ENCODE data around the gene HRAS.

- TF ChIP-seq, protein P1, sequence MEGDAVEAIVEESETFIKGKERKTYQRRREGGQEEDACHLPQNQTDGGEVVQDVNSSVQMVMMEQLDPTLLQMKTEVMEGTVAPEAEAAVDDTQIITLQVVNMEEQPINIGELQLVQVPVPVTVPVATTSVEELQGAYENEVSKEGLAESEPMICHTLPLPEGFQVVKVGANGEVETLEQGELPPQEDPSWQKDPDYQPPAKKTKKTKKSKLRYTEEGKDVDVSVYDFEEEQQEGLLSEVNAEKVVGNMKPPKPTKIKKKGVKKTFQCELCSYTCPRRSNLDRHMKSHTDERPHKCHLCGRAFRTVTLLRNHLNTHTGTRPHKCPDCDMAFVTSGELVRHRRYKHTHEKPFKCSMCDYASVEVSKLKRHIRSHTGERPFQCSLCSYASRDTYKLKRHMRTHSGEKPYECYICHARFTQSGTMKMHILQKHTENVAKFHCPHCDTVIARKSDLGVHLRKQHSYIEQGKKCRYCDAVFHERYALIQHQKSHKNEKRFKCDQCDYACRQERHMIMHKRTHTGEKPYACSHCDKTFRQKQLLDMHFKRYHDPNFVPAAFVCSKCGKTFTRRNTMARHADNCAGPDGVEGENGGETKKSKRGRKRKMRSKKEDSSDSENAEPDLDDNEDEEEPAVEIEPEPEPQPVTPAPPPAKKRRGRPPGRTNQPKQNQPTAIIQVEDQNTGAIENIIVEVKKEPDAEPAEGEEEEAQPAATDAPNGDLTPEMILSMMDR (IDR thresholded peaks at IDR 0.05 in 8 of 11, conservative IDR thresholded peaks at IDR 0.05 in 3 of 11) = no peak
- TF ChIP-seq POLR2A (IDR thresholded peaks at IDR 0.05) (no peak), POLR2AphosphoS5 (IDR thresholded peaks at IDR 0.05) (no peak)
Observed at GRCh38 chr11:578276-579035, 43.1 kb upstream of the HRAS start.

All from spleen (tissue), 7 donors.